ENCODE measurements around the gene KCNAB1.

KCNAB1 gene

DNA sequence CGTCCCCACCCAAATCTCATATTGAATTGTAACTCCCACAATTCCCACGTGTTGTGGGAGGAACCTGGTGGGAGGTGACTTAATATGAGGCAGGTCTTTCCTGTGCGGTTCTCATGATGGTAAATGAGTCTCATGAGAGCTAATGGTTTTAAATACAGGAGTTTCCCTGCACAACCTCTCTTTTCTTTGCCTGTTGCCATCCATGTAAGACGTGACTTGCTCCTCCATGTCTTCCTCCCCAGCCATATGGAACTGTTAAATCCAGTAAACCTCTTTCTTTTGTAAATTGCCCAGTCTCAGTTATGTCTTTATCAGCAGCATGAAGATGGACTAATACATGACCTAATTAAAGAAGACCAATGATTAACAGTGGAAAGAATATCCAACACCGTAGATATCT, 377.9 kb downstream of the KCNAB1 start:
- no peaks in the 10 kb centered on the region for H3K9me3 ChIP-seq (ENCODE audit: control insufficient read depth, low read length)
- H3K4me1 ChIP-seq (ENCODE audit: control insufficient read depth, insufficient read depth, low read length, poor library complexity, severe bottlenecking), result no peaks in the 10 kb centered on the region
- H3K27ac ChIP-seq (ENCODE audit: insufficient read depth, low read length, poor library complexity, severe bottlenecking), result no peak overlapping the region
- no peaks in the 10 kb centered on the region for H3K27me3 ChIP-seq (replicated peaks; ENCODE audit: control insufficient read depth, insufficient read depth, low read length, poor library complexity, severe bottlenecking)
- no peak overlapping the region for H3K4me3 ChIP-seq (ENCODE audit: insufficient read depth, low read depth, low read length, poor library complexity, severe bottlenecking)
- no peaks in the 10 kb centered on the region for H3K36me3 ChIP-seq (ENCODE audit: control insufficient read depth, insufficient read depth, low read length)
- DNase-seq, result no peak

- Histone ChIP-seq H3K4me3 (ENCODE audit: insufficient read depth, low read depth, low read length, poor library complexity, severe bottlenecking) (no peak overlapping the region), H3K27me3 (replicated peaks; ENCODE audit: control insufficient read depth, insufficient read depth, low read length, poor library complexity, severe bottlenecking) (no peaks in the 10 kb centered on the region), H3K4me1 (ENCODE audit: control insufficient read depth, insufficient read depth, low read length, poor library complexity, severe bottlenecking) (no peaks in the 10 kb centered on the region), H3K36me3 (ENCODE audit: control insufficient read depth, insufficient read depth, low read length) (no peaks in the 10 kb centered on the region), H3K9me3 (ENCODE audit: control insufficient read depth, low read length) (no peaks in the 10 kb centered on the region), H3K27ac (ENCODE audit: insufficient read depth, low read length, poor library complexity, severe bottlenecking) (no peak overlapping the region)
- DNase-seq, result no peak
These were observed 386.9 kb downstream of the KCNAB1 start for GRCh38 chr3:156507285-156507684.

DNA sequence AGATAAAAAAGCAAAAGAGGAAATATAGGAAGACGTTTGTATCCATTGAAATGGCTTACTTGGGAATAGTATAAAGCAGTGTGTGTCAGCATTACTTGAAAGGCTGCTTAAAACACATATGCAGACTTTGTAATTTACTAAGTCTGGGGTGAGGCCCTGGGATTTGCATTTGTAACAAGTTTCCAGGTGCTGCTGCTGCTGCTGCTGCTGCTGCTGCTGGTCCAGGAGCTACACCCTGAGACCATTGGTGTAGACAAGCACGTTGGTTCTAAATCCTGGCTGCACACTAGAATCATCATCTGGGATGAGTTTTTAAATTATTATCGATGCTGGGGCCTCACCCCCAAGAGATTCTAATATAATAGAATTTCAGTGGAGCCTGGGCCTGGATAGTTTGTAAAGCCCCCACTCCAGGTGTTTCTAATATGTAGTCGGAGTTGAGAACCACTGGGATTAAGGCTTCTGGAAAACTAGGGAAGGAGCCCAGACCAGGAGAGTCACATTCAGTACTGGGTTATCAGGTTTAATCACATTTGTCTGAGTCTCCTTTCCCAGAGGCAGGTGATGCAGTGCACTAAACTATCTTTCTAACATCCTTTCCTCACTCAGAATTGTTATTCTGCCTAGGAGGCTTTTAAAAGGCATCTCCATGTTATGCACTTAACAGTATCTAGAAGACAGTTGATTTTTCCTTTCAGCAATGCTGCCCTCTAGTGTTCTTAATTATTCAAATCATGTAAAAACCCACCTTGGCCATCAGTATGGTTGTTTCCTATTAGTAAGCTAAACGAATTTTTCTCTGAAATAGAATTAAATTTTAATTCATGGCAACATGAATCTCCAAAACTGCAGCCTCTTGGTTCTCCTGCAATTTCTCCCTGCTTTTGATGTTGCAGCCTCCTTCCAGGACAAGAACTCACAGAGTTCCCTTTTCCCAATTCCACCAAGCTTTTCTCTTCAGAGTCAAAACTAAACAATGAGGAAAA, 389.1 kb downstream of the KCNAB1 start:
- no peak for DNase-seq
- Histone ChIP-seq H3K36me3 (ENCODE audit: control insufficient read depth, insufficient read depth, low read length) (no peaks in the 10 kb centered on the region), H3K27ac (ENCODE audit: insufficient read depth, low read length, poor library complexity, severe bottlenecking) (no peak overlapping the region), H3K4me3 (ENCODE audit: insufficient read depth, low read depth, low read length, poor library complexity, severe bottlenecking) (no peak overlapping the region), H3K9me3 (ENCODE audit: control insufficient read depth, low read length) (no peaks in the 10 kb centered on the region), H3K4me1 (ENCODE audit: control insufficient read depth, insufficient read depth, low read length, poor library complexity, severe bottlenecking) (no peaks in the 10 kb centered on the region), H3K27me3 (replicated peaks; ENCODE audit: control insufficient read depth, insufficient read depth, low read length, poor library complexity, severe bottlenecking) (no peaks in the 10 kb centered on the region)

GRCh38 chr3:156511987-156512677, 391.8 kb downstream of the KCNAB1 start:
- Histone ChIP-seq H3K36me3 (ENCODE audit: control insufficient read depth, insufficient read depth, low read length) (no peaks in the 10 kb centered on the region), H3K27ac (ENCODE audit: insufficient read depth, low read length, poor library complexity, severe bottlenecking) (no peak overlapping the region), H3K9me3 (ENCODE audit: control insufficient read depth, low read length) (no peaks in the 10 kb centered on the region), H3K27me3 (replicated peaks; ENCODE audit: control insufficient read depth, insufficient read depth, low read length, poor library complexity, severe bottlenecking) (no peaks in the 10 kb centered on the region), H3K4me3 (ENCODE audit: insufficient read depth, low read depth, low read length, poor library complexity, severe bottlenecking) (no peak overlapping the region), H3K4me1 (ENCODE audit: control insufficient read depth, insufficient read depth, low read length, poor library complexity, severe bottlenecking) (no peaks in the 10 kb centered on the region)
- DNase-seq, result no peak

DNA sequence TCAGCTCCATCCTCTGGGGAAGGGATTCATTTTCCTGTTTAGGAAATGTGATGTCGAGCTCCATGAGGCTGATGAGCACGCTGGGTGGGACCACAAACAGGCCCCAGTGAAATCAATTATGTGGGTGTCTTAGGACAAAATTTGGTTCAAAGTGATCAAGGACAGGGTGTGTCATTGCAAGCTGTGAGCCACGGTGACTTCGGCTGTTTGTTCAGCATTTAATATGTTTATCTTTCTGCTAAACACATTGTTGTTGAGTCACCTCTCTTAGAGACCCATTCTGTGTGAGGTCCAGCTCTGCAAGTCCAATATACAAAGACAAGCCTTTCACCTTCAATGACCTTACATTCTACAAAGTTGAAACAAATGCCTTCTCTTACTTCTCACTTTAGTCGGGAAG, 393.2 kb downstream of the KCNAB1 start:
- no peak for DNase-seq
- H3K4me1 ChIP-seq (ENCODE audit: control insufficient read depth, insufficient read depth, low read length, poor library complexity, severe bottlenecking), result no peaks in the 10 kb centered on the region
- no peak overlapping the region for H3K4me3 ChIP-seq (ENCODE audit: insufficient read depth, low read depth, low read length, poor library complexity, severe bottlenecking)

DNA sequence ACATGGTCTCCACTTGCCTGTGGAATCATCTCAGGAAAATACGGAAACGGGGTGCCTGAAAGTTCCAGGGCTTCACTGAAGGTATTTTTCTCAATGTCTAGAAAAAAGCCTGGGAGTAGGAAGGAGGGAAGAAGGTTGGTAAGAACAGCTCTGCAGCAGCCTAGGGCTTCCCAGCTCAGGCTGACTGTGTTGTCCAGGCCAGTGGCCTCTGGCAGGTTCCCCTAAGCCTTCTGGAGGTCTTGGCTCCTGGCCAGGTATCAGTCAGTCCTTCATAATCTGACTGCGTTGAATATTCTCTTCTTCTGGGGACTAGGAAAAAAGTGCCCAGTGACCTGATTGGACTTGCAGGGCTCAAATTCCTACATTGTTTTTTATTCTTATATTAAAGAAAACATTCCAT, 395.9 kb downstream of the KCNAB1 start:
- Histone ChIP-seq H3K27ac (ENCODE audit: insufficient read depth, low read length, poor library complexity, severe bottlenecking) (no peak overlapping the region), H3K27me3 (replicated peaks; ENCODE audit: control insufficient read depth, insufficient read depth, low read length, poor library complexity, severe bottlenecking) (no peaks in the 10 kb centered on the region), H3K4me1 (ENCODE audit: control insufficient read depth, insufficient read depth, low read length, poor library complexity, severe bottlenecking) (no peaks in the 10 kb centered on the region), H3K36me3 (ENCODE audit: control insufficient read depth, insufficient read depth, low read length) (no peaks in the 10 kb centered on the region), H3K9me3 (ENCODE audit: control insufficient read depth, low read length) (no peaks in the 10 kb centered on the region), H3K4me3 (ENCODE audit: insufficient read depth, low read depth, low read length, poor library complexity, severe bottlenecking) (no peak overlapping the region)
- no peak for DNase-seq

More for the DNA sequence above, 393.2 kb downstream of the KCNAB1 start:
- Histone ChIP-seq H3K36me3 (ENCODE audit: control insufficient read depth, insufficient read depth, low read length) (no peaks in the 10 kb centered on the region), H3K9me3 (ENCODE audit: control insufficient read depth, low read length) (no peaks in the 10 kb centered on the region), H3K27ac (ENCODE audit: insufficient read depth, low read length, poor library complexity, severe bottlenecking) (no peak overlapping the region), H3K27me3 (replicated peaks; ENCODE audit: control insufficient read depth, insufficient read depth, low read length, poor library complexity, severe bottlenecking) (no peaks in the 10 kb centered on the region)

DNA sequence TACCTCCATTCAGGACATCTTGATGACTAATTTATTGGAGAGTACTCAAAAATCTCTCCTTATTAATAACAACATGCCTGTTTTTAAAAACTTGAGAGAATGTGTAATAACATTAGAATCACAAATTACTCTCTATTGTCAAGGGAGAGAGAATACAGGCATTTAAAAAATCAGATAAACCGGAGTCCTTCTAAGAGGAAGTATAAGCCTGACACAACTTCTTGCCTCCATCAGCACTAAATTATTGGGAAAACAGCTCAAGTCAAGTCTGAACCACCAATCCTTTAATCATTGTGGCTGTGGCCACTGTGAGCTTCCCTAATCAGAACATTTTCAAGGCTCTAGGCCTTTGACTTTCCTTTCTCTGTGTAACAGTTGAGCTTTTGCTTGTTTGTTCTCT, 396.6 kb downstream of the KCNAB1 start:
- no peak overlapping the region for H3K4me3 ChIP-seq (ENCODE audit: insufficient read depth, low read depth, low read length, poor library complexity, severe bottlenecking)
- H3K36me3 ChIP-seq (ENCODE audit: control insufficient read depth, insufficient read depth, low read length), result no peaks in the 10 kb centered on the region
- no peaks in the 10 kb centered on the region for H3K4me1 ChIP-seq (ENCODE audit: control insufficient read depth, insufficient read depth, low read length, poor library complexity, severe bottlenecking)
- H3K9me3 ChIP-seq (ENCODE audit: control insufficient read depth, low read length), result no peaks in the 10 kb centered on the region
- H3K27ac ChIP-seq (ENCODE audit: insufficient read depth, low read length, poor library complexity, severe bottlenecking), result no peak overlapping the region
- H3K27me3 ChIP-seq (replicated peaks; ENCODE audit: control insufficient read depth, insufficient read depth, low read length, poor library complexity, severe bottlenecking), result no peaks in the 10 kb centered on the region
- no peak for DNase-seq

- Histone ChIP-seq H3K36me3 (ENCODE audit: control insufficient read depth, insufficient read depth, low read length) (no peaks in the 10 kb centered on the region), H3K9me3 (ENCODE audit: control insufficient read depth, low read length) (no peaks in the 10 kb centered on the region), H3K4me3 (ENCODE audit: insufficient read depth, low read depth, low read length, poor library complexity, severe bottlenecking) (no peak overlapping the region), H3K27me3 (replicated peaks; ENCODE audit: control insufficient read depth, insufficient read depth, low read length, poor library complexity, severe bottlenecking) (no peaks in the 10 kb centered on the region), H3K4me1 (ENCODE audit: control insufficient read depth, insufficient read depth, low read length, poor library complexity, severe bottlenecking) (no peaks in the 10 kb centered on the region), H3K27ac (ENCODE audit: insufficient read depth, low read length, poor library complexity, severe bottlenecking) (no peak overlapping the region)
- no peak for DNase-seq
These were observed 398.3 kb downstream of the KCNAB1 start for GRCh38 chr3:156518726-156519125.

DNA sequence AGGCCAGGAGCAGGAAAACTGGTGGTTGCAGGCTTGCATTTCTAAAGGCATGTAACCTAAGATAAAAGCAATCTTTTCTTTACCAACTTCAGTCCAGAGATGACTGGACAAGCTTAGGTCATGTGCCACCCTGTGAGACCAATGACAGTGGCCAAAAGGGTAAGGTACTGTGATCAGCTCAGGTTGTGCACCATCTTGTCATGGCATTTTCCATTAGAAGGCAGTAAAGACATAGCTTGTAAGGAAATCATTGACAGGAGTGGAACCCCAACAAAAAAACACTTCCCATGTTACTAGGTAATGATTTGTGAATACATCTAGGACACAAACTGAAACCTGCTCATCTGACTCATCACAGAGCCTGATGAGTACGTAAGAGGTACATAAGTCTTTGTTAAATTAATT, 399.4 kb downstream of the KCNAB1 start:
- H3K27ac ChIP-seq (ENCODE audit: insufficient read depth, low read length, poor library complexity, severe bottlenecking), result no peak overlapping the region
- H3K36me3 ChIP-seq (ENCODE audit: control insufficient read depth, insufficient read depth, low read length), result no peaks in the 10 kb centered on the region
- H3K27me3 ChIP-seq (replicated peaks; ENCODE audit: control insufficient read depth, insufficient read depth, low read length, poor library complexity, severe bottlenecking), result no peaks in the 10 kb centered on the region
- no peak for DNase-seq
- H3K4me3 ChIP-seq (ENCODE audit: insufficient read depth, low read depth, low read length, poor library complexity, severe bottlenecking), result no peak overlapping the region
- peaks cover 1% of the 10 kb centered on the region for H3K4me1 ChIP-seq (ENCODE audit: control insufficient read depth, insufficient read depth, low read length, poor library complexity, severe bottlenecking)
- H3K9me3 ChIP-seq (ENCODE audit: control insufficient read depth, low read length), result no peaks in the 10 kb centered on the region

DNA sequence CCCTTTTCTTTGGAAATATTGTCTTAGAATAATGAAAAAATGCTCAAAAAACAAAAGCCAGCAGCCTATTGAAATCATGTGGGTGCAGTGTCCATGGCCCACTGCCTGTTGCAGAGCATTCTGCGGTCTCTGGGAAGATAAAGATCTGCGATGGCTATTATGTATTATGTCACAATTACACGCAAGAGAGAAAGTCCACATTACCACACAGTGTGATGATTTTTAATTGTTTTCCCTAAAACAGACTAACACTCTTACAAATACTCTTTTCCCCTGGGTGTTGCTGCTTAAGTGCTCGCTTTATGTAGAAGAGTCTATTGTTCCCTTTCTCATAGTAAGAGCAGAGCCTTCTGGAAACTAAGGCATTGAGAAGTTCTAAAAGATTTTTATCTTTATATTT, 402.3 kb downstream of the KCNAB1 start:
- Histone ChIP-seq H3K4me1 (ENCODE audit: control insufficient read depth, insufficient read depth, low read length, poor library complexity, severe bottlenecking) (peaks cover 6% of the 10 kb centered on the region), H3K27ac (ENCODE audit: insufficient read depth, low read length, poor library complexity, severe bottlenecking) (no peak overlapping the region)
- no peak for DNase-seq

More for the DNA sequence above, 402.3 kb downstream of the KCNAB1 start:
- Histone ChIP-seq H3K27me3 (replicated peaks; ENCODE audit: control insufficient read depth, insufficient read depth, low read length, poor library complexity, severe bottlenecking) (no peaks in the 10 kb centered on the region), H3K4me3 (ENCODE audit: insufficient read depth, low read depth, low read length, poor library complexity, severe bottlenecking) (no peak overlapping the region), H3K9me3 (ENCODE audit: control insufficient read depth, low read length) (no peaks in the 10 kb centered on the region), H3K36me3 (ENCODE audit: control insufficient read depth, insufficient read depth, low read length) (no peaks in the 10 kb centered on the region)
